Measurements from ENCODE around the gene NFIX. TPM values are rescaled to one million over a fixed set of nuclear protein-coding genes. Genes with fewer than 3 reads are reported as not detected.

Gene NFIX
- total and polyA plus RNA-seq, 9 of the 15 experiments (the other 6 are each of a cell fraction or from before 2014, with no cell fraction given) = 0.28 to 26.8 (median 5.4) TPM

DNA sequence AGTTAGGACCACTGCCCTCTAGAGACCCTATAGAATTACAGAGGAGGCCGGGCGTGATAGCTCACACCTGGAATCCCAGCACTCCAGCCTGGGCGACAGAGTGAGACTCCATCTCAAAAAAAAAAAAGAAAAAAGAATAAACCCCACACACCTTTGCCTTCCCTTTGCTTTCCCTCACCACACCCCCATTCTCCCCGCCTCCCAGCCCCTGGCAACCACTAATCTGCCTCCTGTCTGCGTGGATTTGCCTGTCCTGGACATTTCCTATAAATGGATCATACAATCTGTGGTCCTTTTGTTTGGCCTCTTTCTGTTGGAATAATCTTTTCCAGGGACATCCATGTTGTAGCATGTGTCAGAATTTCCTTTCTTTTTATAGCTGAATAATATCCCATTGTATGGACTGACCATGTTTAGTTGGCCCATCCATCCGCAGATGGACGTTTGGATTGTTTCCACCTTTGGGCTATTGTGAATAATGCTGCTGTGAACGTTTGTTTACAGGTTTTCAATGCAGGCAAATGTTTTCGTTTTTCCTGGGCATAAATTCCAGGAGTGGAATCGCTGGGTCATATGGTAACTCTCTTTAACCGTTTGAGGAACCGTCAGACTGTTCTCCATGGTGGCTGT lies 138.1 kb downstream of the NFIX start:
- no peak overlapping the region for H3K4me3 ChIP-seq
- intact Hi-C loops (cut with micrococcal nuclease) = no loop called here
- TF ChIP-seq SP2 (IDR thresholded peaks at IDR 0.05; ENCODE audit: extremely low read depth, low read depth, low read length, poor library complexity, severe bottlenecking) (no peak), ARNT (IDR thresholded peaks at IDR 0.05) (no peak), ZNF77 (CRISPR knock-in tag; IDR thresholded peaks at IDR 0.05) (no peak), SMARCA4 (IDR thresholded peaks at IDR 0.05) (no peak), ZMIZ1 (IDR thresholded peaks at IDR 0.05; ENCODE audit: low read depth in 2 of 2, low read length in 2 of 2) (no peak), HMGN3 (IDR thresholded peaks at IDR 0.05; ENCODE audit: borderline replicate concordance, extremely low read depth, insufficient read length, low read depth, low read length) (no peak), YY1 (IDR thresholded peaks at IDR 0.05; ENCODE audit: borderline replicate concordance in 1 of 3, control insufficient read depth in 1 of 3, extremely low read depth in 1 of 3, insufficient read depth in 3 of 3, insufficient read length in 1 of 3, insufficient replicate concordance in 2 of 3, low read depth in 1 of 3, low read length in 2 of 3) (no peak)
- TF ChIP-seq, protein P1, sequence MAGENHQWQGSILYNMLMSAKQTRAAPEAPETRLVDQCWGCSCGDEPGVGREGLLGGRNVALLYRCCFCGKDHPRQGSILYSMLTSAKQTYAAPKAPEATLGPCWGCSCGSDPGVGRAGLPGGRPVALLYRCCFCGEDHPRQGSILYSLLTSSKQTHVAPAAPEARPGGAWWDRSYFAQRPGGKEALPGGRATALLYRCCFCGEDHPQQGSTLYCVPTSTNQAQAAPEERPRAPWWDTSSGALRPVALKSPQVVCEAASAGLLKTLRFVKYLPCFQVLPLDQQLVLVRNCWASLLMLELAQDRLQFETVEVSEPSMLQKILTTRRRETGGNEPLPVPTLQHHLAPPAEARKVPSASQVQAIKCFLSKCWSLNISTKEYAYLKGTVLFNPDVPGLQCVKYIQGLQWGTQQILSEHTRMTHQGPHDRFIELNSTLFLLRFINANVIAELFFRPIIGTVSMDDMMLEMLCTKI (IDR thresholded peaks at IDR 0.05; ENCODE audit: partially characterized antibody) = no peak
- in situ Hi-C loops (cut with MboI) = no loop called here
- ChIA-PET POLR2A (interaction anchor here (1.6 to 3.2 kb wide), 4 partner anchors 13 to 21 kb away, joined by 6 to 17 read pairs (median 13); partner anchors contain the start of genes IER2 and STX10), CTCF (ENCODE audit: low intra/inter-chr PET ratio) (no interaction called here)
- 77% methylated on average over 11 of the region's 12 CpGs for WGBS (ENCODE audit: insufficient coverage, low coverage, missing lambda C conversion rate)
- H3K79me2 ChIP-seq (ENCODE audit: control insufficient read depth, insufficient read depth, low read length) = peaks cover 62% of the 10 kb centered on the region
- no peak overlapping the region; a peak in 1 of 4 replicates for H3K9ac ChIP-seq (ENCODE audit: insufficient read depth in 1 of 2, low read depth in 2 of 2, low read length in 2 of 2)
- no peak overlapping the region for H2AFZ ChIP-seq (ENCODE audit: low read depth, low read length)
- no peak for DNase-seq (ENCODE audit: extremely low read depth in 1 of 4, low spot score in 3 of 4)
- ATAC-seq = no peak
- H3K27me3 ChIP-seq (ENCODE audit: control insufficient read depth in 2 of 2, insufficient read depth in 2 of 2, low read length in 2 of 2) = no peaks in the 10 kb centered on the region
- no peaks in the 10 kb centered on the region for H3K9me3 ChIP-seq (replicated peaks; ENCODE audit: control insufficient read depth, insufficient read depth, low read depth, low read length)
- no TSS peak for BruUV-seq (replicated peaks)
- no peak overlapping the region for H3K4me2 ChIP-seq (ENCODE audit: insufficient read depth, low read length)
- H4K20me1 ChIP-seq (replicated peaks; ENCODE audit: control insufficient read depth, insufficient read depth, low read length) = peaks cover 35% of the 10 kb centered on the region
- peaks cover 16 to 34% of the 10 kb centered on the region in 2 experiments for H3K4me1 ChIP-seq (replicated peaks in 1 of 2; ENCODE audit: control insufficient read depth in 2 of 2, insufficient read depth in 2 of 2, low read length in 2 of 2)
- H3K36me3 ChIP-seq (ENCODE audit: control insufficient read depth, insufficient read depth, low read length) = peaks cover 92% of the 10 kb centered on the region
- no peaks in the 10 kb centered on the region for H3K9me1 ChIP-seq (ENCODE audit: control insufficient read depth, insufficient read depth, low read length)
- no peak overlapping the region for H3K27ac ChIP-seq (ENCODE audit: extremely low read depth, low read depth, low read length)
- FAIRE-seq = peak; percentile 66
